HG03575 (cell line): ENCODE results near the gene PAQR5.
A peak's percentile ranks its signal among the peaks of the same experiment; 100 is the strongest.

Source experiments
- ATAC-seq: cut with Tn5 transposase; IDR thresholded peaks from one replicate; pipeline ENCODE4 v1.9.1; 2021; ENCODE audit not compliant: unreplicated experiment, insufficient number of reproducible peaks, low FRiP score; ENCODE audit errors: extremely low read depth

Gene PAQR5

DNA sequence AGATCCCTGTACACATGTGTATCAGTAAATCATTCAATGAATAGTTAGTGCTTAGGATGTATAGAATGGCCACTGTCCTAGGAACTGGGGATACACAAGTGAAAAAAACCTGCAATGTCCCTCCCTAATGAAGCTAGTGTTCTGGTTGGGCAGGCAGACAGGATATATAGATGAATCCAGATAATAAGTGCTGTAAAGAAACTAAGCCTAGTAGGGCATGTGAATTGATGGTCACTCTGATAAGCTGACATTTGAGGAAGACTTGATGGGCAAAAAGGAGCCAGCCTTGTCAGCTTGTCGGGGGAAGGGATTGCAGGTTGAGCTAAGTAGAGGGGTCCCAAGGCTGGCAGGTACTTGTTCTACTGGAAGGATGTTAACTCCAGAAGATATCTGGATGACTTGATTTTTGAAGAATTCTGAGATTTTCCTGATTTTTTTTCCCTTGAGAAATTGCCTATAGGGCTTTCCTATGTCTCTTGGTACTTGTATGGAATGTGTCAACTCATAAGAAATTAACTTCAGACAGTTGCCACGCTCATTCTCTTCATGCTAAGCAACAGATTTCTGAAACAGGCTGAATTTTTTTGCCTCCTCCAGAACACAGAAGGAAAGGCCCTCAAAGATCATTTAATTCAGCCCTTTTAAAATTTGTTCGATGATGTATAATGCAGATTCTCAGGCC is 109.1 kb downstream of the PAQR5 start:
- ATAC-seq = no peak

DNA sequence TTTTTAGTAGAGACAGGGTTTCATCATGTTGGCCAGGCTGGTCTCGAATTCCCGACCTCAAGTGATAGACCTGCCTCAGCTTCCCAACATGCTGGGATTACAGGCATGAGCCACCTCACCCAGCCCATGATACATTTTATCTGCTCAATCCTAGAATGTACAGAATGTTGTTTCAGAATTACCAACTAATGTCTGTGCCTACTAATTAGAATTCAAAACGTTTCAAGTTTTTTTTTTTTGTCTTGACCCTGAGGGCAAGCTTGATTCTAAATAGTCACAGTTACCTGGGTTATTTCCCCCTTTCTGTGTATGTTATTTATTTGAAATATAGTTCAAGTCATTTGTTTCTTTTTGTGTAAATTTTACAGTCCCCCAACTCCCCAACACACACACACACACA is 110.1 kb downstream of the PAQR5 start:
- ATAC-seq = no peak

DNA sequence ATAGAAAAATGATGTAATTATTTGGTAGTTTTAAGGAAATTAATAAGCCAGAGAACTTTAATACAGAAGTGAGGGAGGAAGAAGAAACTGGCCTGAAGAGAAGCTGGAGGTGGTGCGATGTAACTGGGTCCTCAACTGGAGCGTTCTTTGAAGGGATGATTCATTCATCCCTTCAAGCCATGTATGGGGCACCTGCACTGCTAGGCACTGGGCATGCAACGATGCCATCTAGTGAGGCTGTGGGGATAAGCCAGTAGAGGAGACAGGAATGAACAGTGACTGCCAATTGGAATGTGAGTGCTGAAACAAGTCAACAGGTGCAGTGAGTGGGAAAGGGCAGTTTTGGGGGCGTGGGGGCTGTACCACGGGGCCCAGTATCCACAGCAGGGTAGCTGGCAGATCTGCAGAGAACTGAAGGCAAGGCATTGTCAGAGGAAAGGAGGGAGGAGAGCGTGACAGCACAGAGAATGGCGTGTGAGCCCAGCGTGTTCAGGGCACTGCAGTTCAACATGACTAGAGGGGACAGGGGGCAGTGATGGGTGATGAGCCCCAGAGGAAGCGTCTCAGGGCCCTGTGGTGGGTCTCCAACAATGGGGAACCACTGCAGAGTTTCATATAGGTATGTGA is 111.6 kb downstream of the PAQR5 start:
- no peak for ATAC-seq

DNA sequence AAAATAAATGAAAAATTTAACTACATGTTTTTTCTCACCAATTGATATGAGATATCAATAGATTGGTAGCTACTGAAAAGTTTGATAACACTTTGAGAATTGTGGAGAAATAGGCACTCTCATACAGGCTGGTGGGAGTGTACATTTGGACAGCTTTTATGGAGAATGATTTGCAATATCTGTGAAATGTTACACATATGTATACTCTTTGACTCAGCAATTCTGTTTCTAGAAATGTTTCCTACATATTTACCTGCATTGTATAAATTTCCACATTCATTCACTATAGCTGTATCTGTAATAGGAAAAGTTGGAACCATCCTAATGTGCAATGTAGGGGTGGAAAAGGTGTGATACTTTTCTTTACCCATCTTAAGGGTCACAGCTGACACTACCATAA is 113.6 kb downstream of the PAQR5 start:
- no peak for ATAC-seq

DNA sequence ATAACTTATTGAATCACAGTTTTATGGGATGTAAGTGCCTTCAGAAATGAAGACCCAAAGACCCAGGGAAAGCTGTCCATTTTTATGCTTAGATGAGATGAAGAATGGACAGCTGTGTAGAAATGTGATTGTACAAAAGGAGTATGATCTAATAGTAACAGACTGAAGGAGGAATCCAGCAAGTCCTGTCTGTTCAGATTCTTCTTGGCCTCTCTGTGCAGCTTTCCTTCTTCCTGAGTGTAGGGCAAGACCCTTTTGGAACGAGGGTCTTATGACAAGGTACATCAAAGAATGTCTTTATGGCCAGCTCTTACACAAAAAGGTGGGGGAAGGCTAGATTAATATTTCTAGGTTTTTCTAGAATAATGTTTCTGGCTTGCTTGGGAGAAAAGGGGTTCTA is 114.0 kb downstream of the PAQR5 start:
- no peak for ATAC-seq

DNA sequence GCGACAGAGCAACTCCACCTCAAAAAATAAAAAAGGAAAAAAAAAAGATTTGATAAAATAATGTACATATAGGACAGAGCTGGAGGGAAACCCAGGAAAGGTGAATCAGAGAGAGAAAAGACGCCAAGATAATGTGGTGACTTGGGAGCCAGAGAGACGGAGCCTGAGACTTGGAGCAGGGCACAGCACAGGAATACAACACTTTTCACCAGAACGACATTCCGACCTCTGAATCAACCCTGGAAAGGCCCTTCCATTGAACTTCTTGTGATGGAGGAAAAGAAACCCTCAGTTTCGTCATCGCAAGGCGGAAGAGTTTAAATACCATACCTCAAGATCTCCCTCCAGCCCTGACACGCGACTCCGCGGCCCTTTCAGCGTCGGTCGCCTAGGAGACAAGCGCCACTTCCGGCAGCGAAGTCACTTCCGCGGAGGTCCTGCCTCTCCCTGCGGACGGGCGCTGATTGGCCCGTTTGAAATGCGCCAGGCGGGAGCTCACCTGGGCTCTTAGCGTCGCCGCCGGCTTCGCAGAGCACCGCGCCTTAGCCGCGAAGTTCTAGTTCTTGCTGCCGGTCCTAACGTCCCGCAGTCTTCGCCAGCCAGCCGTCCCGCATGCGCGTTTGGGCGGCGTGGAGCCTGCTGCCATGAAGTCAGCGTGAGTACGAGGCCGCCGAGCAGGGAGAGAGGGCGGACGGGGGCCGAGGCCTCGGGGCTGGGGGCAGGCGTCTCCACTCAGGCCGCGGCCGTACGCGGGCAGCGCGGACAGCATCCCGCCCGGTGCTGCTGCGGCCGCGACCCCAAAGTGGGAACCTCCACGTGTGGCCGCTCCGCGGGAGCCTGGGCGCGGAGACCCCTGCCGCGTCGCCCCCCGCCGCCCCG is 115.3 kb downstream of the PAQR5 start, which contains the start of gene KIF23:
TSS of gene KIF23 (plus strand) at position 528 of the 879 bp plus-strand sequence. CDS start at position 645, 117 bp downstream.
- peak; percentile 51 for ATAC-seq

DNA sequence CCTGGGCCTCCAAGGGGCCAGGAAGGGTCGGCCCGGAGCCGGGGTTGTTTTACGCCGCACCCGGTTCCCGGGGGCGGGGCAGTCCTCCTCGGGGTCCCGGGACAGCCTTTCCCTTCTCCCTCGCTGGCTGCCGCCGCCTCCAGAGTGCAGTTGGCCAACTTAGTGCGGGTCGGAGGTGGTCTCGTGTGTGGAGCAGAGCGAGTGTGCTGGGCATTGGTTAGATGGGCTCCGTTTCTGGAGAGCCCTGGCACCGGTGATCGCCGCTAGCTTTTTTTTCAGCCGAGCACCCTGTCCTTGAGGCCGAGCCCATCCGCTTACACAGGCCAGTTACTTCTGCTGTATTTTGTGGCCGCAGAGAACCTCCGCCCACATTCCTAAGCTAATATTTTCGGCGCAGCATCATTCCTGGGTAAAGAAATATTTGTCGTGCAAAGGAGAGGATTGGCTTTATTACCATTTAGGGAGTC is 116.0 kb downstream of the PAQR5 start:
- no peak for ATAC-seq

DNA sequence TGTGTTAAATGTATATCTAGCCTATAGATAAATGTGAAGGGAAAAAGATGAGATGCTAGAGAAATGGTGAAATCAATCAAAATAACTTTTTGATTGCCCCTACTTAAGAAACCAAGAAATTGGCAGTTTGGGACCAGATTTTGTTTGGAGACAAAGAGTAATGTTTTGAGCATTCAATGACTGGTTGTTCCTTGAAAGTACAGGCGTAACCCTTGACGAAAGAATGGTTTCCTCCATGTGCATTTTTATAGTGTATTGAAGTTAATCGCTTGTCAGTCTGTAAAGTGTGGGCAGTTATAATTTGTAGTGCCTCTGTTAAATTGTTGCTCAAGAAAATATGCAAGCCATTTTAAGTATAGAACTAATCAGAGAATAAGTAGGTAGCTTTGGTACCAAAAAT is 116.7 kb downstream of the PAQR5 start:
- ATAC-seq = no peak

DNA sequence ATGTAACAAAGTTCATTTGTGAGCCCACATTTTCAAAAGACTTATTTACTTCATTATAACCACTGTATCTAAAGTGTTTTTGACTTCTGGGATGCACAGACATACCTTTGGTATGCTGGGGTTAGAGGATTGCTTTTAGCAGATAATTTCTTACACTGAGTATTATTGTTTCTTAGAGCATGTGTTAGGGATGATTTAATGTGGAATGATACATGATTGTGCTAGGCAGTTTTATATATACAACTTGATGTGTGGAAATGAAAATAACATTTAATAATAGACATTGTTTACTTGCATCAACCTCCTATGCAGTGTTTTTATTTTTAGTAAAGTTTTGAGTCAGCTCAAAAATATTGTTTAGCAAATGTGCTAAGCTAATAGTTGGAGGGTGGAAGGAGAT is 118.9 kb downstream of the PAQR5 start:
- no peak for ATAC-seq

DNA sequence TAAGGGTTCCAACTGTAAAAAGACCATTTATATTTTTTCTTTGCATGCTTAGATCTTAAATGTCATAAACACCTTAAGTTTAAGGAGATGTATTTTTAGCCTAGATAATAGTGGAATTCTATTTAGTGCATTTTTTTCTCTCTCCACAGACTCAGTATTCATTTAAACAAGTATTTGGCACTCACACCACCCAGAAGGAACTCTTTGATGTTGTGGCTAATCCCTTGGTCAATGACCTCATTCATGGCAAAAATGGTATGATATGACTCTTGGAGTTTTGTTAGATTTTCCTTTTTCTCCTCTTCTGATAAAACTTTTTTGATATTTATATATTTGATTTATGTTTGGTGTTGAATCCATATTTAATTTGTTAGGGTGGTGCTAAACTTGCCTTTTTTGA is 122.8 kb downstream of the PAQR5 start:
- no peak for ATAC-seq

DNA sequence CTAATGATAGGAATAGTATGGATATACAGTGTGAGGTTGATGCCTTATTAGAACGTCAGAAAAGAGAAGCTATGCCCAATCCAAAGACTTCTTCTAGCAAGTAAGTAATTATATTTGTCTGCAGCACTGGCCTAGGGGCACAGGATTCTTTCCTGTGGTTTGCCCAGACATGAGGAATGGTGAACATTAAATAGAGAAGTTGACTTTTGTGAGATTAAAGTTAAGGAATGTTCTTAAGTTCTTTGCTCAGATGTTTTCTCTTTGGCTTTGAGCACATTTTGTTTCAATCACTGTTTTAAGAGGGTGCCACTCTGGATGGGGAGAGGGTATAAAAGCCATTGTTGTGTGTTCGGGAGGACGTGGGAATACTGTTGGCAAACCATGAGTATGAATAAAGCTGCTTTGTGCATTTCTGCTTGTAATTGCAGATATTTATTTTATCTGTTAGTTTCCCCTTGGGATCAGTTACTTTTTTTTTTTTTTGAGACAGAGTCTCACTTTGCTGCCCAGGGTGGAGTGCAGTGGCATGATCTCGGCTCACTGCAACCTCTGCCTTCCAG is 123.7 kb downstream of the PAQR5 start:
- no peak for ATAC-seq

DNA sequence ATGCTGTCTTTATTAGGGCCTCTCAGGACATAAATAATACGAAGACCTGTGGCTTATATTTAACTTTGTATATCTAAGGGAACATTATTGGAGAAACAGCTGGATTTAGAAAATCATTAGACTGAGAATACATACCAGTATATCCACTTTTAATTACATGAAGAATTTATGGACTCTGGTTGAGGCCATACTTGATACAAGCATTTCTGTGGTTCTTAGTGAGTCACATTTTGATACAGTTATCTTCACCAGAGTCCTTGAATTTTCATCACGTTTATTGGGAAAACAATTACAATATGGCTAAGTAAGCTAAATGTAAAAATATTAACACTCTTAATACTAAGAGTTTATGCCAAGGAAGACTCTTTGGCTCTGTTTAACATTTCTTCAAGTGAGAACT is 125.3 kb downstream of the PAQR5 start:
- ATAC-seq = no peak

DNA sequence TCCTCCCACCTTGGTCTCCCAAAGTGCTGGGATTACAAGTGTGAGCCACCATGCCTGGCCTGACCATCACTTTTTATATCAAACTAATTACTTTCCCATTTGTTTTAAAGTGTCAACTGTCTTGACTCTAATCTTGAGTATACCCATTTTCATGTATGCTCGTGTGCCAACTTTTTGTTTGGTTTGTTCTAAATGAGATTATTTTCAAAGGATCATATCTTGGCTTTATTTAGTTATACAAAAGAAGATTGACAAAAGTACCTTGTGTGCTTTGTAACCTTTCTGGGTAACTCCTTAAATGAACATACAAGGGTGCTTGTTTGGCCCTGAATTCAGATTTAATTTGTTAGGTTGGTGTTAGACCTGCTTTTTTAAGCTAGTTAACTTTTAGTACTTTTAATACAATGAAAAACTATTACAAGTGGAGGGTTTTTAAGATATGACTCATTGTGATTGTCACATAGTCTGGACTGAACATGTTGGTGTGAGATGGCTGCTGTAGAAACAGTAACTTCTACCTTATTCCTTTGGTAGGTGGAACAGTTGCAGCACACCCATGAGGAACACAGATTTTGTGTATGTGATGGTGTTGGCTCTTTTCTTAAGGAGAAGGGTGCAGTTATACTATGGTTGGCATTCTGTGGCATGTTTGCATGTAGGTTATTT is 126.2 kb downstream of the PAQR5 start:
- no peak for ATAC-seq

DNA sequence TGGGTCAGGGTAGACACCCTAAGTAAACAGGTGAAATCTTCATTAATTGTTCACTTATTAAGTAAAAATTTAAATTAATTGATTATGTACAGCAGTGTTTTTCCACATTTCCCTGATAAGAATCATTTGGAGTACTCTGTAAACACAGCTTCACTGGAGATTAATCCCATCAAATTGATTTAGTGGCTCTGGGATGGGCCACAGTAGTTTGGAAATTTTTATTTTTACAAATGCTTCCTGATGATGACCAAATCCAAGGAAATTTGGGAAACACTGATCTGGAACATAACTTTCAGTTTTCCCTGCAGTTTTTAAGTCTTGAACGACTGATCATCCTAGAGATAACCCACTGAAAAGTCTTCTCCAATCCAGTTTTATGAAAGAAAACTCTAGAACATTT is 135.1 kb downstream of the PAQR5 start:
- no peak for ATAC-seq

DNA sequence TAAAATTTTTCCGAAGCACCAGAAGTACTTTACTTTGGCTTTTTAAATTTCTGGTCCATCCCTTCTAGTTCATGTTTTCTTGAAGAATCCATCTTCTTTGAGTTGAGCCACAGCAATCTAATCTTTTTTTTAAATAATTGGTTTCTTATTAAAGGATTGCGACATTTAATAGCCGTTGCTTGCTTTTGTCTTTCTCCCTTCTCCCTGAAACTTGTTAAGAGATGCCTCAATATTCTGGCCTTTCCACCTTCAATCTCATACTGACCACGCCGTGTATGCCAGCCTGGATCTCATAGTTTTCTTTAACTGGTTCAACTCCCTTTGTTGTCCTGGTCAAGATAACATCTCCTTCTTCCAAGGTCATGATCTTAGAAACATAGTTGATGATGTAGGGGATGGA is 135.5 kb downstream of the PAQR5 start:
- ATAC-seq = no peak

DNA sequence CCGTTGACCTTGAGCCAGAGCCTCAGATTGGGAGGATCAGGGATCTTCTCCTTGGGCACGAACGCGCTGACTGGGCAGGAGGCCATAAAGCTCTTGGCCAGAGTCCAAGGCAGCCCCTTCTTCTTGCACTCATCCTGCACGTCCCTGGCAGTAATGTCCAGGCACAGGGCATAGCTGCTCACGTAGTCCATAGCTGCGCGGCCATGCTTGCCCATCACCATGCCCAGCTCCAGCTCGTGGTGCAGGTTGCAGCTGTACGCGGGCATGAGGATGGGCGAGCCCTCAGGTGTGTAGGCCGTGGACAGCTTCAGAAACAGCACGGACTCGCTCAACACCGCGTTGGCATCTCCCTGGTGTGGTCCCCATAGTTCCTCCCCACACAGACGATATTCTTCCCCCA is 136.0 kb downstream of the PAQR5 start:
- no peak for ATAC-seq

DNA sequence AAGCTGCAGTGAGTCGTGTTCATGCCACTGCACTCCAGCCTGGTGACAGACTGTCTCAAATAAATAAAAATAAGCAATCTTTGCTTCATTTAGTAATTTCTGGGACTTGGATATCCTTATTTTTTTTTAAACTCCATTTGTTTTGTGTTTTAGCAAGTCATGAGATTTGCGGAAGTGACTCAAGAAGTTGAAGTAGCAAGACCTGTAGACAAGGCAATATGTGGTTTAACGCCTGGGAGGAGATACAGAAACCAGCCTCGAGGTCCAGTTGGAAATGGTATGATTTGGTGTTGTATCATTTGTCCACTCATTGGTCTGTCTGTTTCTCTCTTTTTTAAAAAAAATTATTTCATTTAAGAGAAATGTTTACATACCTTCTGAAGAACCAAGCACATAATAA is 137.3 kb downstream of the PAQR5 start:
- no peak for ATAC-seq

DNA sequence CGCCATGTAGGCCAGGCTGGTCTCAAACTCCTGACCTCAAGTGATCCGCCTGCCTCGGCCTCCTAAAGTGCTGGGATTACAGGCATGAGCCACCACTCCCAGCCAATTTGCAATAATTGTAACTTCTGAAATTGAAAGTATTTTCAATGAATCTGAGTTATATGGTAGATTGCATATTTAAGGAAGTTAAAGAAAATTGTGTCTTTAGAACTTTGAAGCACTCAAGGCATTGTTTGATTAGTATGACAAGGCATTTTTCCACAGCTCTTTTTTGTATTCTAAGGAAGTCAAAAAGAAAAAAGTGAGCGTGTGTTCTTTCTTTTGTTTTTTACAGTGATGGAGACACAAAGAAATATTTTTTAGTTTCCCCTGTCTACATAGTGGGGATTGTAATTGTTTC is 138.2 kb downstream of the PAQR5 start:
- ATAC-seq = no peak

DNA sequence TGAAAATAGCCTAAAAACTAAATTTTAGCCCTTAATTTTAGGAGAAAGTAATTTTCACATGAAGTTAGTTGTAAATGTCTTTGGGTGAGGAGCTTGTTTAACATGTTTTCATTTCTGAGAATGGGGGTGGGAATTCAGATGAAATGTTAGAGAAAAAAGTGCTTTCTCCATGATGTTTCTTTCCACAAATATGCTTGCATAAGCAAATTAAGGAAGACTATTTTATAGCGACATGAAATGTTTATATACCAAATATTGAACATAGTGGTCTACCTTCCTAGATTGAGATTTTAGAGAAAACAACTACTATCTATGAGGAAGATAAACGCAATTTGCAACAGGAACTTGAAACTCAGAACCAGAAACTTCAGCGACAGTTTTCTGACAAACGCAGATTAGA is 140.9 kb downstream of the PAQR5 start:
- no peak for ATAC-seq
